ENCODE measurements around the gene CACUL1. TPM values are rescaled to one million over a fixed set of nuclear protein-coding genes. Genes with fewer than 3 reads are reported as not detected.

Gene CACUL1
- total and polyA plus RNA-seq, 9 of the 15 experiments (the other 6 are each of a cell fraction or from before 2014, with no cell fraction given), result 4.5 to 17.1 (median 13.5) TPM

DNA sequence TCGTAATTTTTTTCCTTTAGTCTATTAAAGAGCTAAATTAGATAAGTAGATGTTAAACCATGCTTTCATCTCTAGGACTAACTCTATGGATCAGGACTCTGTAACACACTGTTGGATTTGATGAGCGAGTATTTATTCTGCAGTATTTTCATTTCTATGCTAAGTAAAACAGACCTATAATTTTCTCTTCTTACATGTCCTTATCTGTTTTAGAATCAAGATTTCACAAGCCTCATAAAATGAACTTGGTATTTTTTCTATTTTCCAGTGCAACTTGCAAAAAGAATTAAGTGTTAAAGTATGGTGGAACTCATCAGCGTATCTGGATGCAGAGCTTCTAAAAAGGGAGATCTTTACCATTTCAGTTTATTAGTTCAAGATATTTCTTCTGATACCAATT, 2.4 kb downstream of the CACUL1 start:
- Histone ChIP-seq H3K36me3 (ENCODE audit: control insufficient read depth, insufficient read depth, low read length) (peaks cover 8% of the 10 kb centered on the region; the same call in 2 of the 3 replicates), H3K4me3 (peak overlapping the region; percentile 97; the same call in 1 of the 2 replicates), H3K79me2 (ENCODE audit: control insufficient read depth, insufficient read depth, low read length) (peaks cover 72% of the 10 kb centered on the region), H3K9me1 (ENCODE audit: control insufficient read depth, insufficient read depth, low read length) (no peaks in the 10 kb centered on the region), H3K4me2 (ENCODE audit: insufficient read depth, low read length) (no peak overlapping the region; the same call in 1 of the 2 replicates), H3K4me1 (replicated peaks in 1 of 2; ENCODE audit: control insufficient read depth in 2 of 2, insufficient read depth in 2 of 2, low read length in 2 of 2) (peaks cover 0 to 11% of the 10 kb centered on the region in 2 experiments; a peak in 3 of 5 replicates), H4K20me1 (replicated peaks; ENCODE audit: control insufficient read depth, insufficient read depth, low read length) (peaks cover 18% of the 10 kb centered on the region), H2AFZ (ENCODE audit: low read depth, low read length) (no peak overlapping the region), H3K27me3 (ENCODE audit: control insufficient read depth in 2 of 2, insufficient read depth in 2 of 2, low read length in 2 of 2) (no peaks in the 10 kb centered on the region), H3K27ac (ENCODE audit: extremely low read depth, low read depth, low read length) (no peak overlapping the region), H3K9ac (ENCODE audit: insufficient read depth in 1 of 2, low read depth in 2 of 2, low read length in 2 of 2) (peak overlapping the region in 1 of 2 experiments; percentile 83; a peak in 2 of 4 replicates), H3K9me3 (replicated peaks; ENCODE audit: control insufficient read depth, insufficient read depth, low read depth, low read length) (no peaks in the 10 kb centered on the region)
- WGBS (ENCODE audit: insufficient coverage, low coverage, missing lambda C conversion rate), result 78% methylated on average over 3 of the region's 3 CpGs
- in situ Hi-C loops (cut with MboI), result no loop called here
- ATAC-seq, result no peak
- ChIA-PET POLR2A (interaction anchor here (0.8 to 1.0 kb wide), 2 partner anchors 12 to 21 kb away, joined by 3 to 4 read pairs; no protein-coding TSS in a partner anchor), CTCF (ENCODE audit: low intra/inter-chr PET ratio) (no interaction called here)
- intact Hi-C loops (cut with micrococcal nuclease), result no loop called here
- FAIRE-seq, result no peak
- DNase-seq (ENCODE audit: extremely low read depth in 1 of 4, low spot score in 3 of 4), result no peak
- no TSS peak for BruUV-seq (replicated peaks)
- TF ChIP-seq CAMTA2 (CRISPR knock-in tag; conservative IDR thresholded peaks at IDR 0.05) (no peak), NCOA4 (IDR thresholded peaks at IDR 0.05; ENCODE audit: partially characterized antibody) (no peak), TBP (optimal IDR thresholded peaks at IDR 0.05; ENCODE audit: low read depth, low read length) (no peak), EHMT2 (IDR thresholded peaks at IDR 0.05) (no peak), KLF13 (tag; IDR thresholded peaks at IDR 0.05; ENCODE audit: borderline replicate concordance, low read depth) (no peak), U2AF1 (optimal IDR thresholded peaks at IDR 0.05; ENCODE audit: low read depth, low read length) (no peak), FOS (IDR thresholded peaks at IDR 0.05; ENCODE audit: extremely low read depth, insufficient read length) (no peak), ZNF324 (CRISPR knock-in tag; IDR thresholded peaks at IDR 0.05) (no peak), ATF3 (IDR thresholded peaks at IDR 0.05) (no peak), ATF3 (CRISPR knock-in tag; conservative IDR thresholded peaks at IDR 0.05) (no peak), ZKSCAN3 (CRISPR knock-in tag; IDR thresholded peaks at IDR 0.05) (no peak), ZFP30 (CRISPR knock-in tag; IDR thresholded peaks at IDR 0.05; ENCODE audit: borderline replicate concordance) (no peak), ZNF174 (CRISPR knock-in tag; IDR thresholded peaks at IDR 0.05) (no peak), TARDBP (IDR thresholded peaks at IDR 0.05) (no peak)
- TF ChIP-seq, protein P1, sequence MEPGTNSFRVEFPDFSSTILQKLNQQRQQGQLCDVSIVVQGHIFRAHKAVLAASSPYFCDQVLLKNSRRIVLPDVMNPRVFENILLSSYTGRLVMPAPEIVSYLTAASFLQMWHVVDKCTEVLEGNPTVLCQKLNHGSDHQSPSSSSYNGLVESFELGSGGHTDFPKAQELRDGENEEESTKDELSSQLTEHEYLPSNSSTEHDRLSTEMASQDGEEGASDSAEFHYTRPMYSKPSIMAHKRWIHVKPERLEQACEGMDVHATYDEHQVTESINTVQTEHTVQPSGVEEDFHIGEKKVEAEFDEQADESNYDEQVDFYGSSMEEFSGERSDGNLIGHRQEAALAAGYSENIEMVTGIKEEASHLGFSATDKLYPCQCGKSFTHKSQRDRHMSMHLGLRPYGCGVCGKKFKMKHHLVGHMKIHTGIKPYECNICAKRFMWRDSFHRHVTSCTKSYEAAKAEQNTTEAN (CRISPR knock-in tag; IDR thresholded peaks at IDR 0.05), result no peak

Data from K562 (cell line).